Islet of Langerhans (tissue), 1 donor: Measurements from ENCODE around the gene FAN1.
A peak's percentile ranks its signal among the peaks of the same experiment; 100 is the strongest.

ENCODE experiments used
- FAIRE-seq: peaks from one replicate; lab custom pipeline; 2011; peaks lifted over from hg19 to GRCh38; lab: Jason Lieb, UNC

FAN1 gene

GRCh38 chr15:30921106-30921505, 17.4 kb downstream of the FAN1 start:
- FAIRE-seq: no peak

- FAIRE-seq: no peak
These were observed 18.2 kb downstream of the FAN1 start for GRCh38 chr15:30921781-30922479.

- FAIRE-seq: no peak
These were observed 19.0 kb downstream of the FAN1 start for GRCh38 chr15:30922480-30923311.

GRCh38 chr15:30923429-30923828, 19.7 kb downstream of the FAN1 start:
- FAIRE-seq: no peak

GRCh38 chr15:30924353-30924752, 20.6 kb downstream of the FAN1 start:
- no peak for FAIRE-seq

- FAIRE-seq: no peak
These were observed 22.0 kb downstream of the FAN1 start for GRCh38 chr15:30925686-30926085.

GRCh38 chr15:30926161-30926560, 22.4 kb downstream of the FAN1 start:
- no peak for FAIRE-seq

GRCh38 chr15:30927148-30927761, 23.5 kb downstream of the FAN1 start:
- FAIRE-seq: no peak

- FAIRE-seq: no peak
These were observed 24.4 kb downstream of the FAN1 start for GRCh38 chr15:30928076-30928475.

GRCh38 chr15:30929064-30929669, 25.5 kb downstream of the FAN1 start:
- no peak for FAIRE-seq

GRCh38 chr15:30929982-30930381, 26.3 kb downstream of the FAN1 start:
- no peak for FAIRE-seq

GRCh38 chr15:30930422-30930821, 26.7 kb downstream of the FAN1 start:
- FAIRE-seq: no peak

- no peak for FAIRE-seq
These were observed 29.6 kb downstream of the FAN1 start for GRCh38 chr15:30933293-30933692.

GRCh38 chr15:30939161-30939560, 35.4 kb downstream of the FAN1 start:
- FAIRE-seq: no peak

- no peak for FAIRE-seq
These were observed 36.6 kb downstream of the FAN1 start for GRCh38 chr15:30940359-30940758.

- FAIRE-seq: no peak
These were observed 37.8 kb downstream of the FAN1 start for GRCh38 chr15:30941520-30941919.

GRCh38 chr15:30943654-30944335, 40.1 kb downstream of the FAN1 start:
- FAIRE-seq: no peak

GRCh38 chr15:30953183-30953582, 49.5 kb downstream of the FAN1 start:
- no peak for FAIRE-seq

- no peak for FAIRE-seq
These were observed 50.1 kb downstream of the FAN1 start for GRCh38 chr15:30953731-30954378.

GRCh38 chr15:30954674-30955073, 51.0 kb downstream of the FAN1 start:
- peak; percentile 51 for FAIRE-seq

GRCh38 chr15:30956216-30957124, 52.8 kb downstream of the FAN1 start:
- no peak for FAIRE-seq
